GM18870 (cell line): ENCODE results near the gene EBF3.

Experiments
- ATAC-seq: cut with Tn5 transposase; IDR thresholded peaks from one replicate; pipeline ENCODE4 v1.9.1; 2021; ENCODE audit warnings: moderate library complexity; ENCODE audit not compliant: unreplicated experiment

EBF3 gene

DNA sequence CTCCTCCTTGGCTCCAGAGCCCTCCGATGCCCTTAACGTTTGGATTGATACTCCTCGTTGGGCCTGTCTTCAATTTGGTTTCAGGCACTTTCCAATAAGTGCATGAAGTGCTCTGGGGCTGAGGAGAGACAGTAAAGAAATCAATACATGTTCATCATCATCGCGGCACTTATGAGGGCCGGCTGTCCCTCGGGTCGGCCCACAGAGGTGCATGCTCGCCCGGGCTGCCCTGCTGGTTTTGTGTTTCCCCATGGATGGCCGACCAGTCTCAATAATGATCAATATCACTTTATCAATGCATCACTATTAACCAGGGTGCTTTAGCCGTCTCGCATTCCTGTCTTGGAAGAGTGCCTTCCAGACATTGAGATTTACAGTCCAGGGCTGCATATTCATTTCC, 154.2 kb downstream of the EBF3 start:
- ATAC-seq: no peak

DNA sequence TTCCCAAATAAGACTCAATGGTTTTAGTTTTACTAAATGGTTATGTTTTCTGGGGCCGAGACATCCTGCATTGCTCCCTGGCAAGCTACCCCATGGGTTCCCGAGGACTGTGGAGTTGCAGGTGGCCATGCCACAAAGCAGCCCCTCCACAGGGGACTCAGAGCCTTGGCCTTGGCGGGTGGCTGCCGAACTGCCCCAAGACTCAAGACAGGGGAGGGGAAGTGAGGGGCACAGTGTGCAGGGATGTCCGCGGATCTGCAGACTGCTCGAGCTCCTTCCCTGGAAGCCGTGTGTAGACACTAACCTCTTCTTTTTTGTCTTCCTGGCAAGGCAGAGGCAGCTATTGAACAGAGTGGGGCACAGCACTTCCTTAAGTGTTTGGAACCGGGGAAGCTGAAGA, 154.6 kb downstream of the EBF3 start:
- no peak for ATAC-seq

DNA sequence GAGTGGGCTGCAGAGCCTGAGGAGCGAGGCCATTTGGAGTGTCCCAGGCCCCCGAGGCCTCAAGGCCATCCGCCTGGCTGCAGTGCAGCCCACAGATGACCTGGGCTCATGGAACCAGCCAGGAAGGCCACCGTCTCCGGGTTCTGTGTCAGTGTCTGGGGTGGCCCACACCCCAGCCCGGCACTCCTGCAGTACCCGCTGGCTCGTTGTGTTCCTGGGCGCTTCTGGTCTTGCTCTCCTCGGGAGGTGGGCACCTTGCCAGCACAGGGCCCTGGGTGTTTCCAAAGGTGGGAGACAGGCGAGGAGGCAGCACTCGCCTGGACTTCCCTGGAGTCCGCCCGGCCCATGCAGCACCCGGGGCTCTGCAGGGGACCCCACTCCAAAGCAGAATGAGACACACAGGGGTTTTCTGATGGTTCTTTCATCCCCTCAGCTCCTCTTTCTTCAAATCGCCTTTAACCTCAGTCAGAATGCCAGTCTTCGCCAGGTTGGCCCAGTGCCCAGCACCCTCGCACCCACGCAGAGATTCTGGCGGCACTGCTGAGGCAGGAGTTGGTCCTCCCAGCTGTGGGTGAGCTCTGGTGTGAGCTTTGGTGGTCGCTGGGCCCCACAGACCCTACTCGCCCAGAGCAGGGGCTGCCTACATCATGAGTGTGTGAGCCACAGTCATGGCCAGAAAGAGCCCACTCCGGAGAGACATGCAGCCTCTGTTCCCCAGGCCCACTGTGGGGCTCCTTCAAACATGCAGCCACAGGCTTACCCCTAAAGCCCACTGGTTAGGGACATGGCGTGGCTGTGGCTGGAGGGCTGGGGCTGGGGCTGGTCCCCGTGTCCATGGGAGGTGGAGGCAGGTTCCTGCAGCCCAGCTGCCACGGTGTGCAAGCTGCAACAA, 155.7 kb downstream of the EBF3 start:
- ATAC-seq: no peak

DNA sequence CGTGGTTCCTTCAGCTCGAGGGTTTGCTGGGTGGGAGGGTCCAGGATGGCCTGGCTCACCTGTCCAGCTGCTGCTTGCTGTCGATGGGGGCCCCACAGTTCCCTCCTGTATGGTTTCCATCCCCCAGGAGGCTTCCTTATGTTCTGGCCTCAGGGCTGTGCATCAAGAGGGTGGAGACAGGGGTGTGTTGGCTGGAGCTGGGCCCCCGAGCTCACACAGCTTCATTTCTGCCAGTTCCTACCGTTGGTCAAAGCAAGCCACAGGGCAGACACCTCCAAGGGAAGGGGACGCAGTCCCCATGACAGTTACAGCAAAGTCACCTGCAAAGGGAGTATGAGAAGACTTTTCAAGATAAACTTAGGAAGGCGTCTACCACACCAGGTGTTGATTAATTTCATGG, 156.9 kb downstream of the EBF3 start:
- no peak for ATAC-seq

DNA sequence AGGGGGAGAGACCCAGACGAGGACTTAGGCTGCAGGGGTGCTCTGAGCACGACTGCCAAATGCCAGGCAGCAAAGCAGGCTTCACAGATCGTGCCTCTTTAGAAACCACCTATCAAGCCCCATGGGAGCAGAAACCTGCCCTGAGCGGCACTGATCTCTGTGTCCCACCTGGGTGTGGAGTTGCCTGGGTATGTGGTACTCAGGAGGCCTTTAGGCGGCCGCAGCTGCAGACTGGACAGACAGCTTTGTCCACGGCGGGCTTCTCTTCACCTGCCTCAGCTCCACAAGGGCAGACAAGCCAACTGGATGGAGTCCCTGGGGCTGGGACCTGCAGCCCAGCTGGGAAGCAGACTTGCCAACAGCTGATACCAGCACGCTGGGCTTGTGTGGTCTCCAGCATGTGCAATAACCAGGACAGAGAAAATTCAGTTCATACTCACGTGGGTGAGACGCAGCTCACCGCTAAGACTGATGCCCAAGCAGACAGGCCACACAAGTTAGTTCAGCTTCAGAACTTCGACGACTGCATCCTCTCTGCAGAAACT, 163.2 kb downstream of the EBF3 start:
- no peak for ATAC-seq

DNA sequence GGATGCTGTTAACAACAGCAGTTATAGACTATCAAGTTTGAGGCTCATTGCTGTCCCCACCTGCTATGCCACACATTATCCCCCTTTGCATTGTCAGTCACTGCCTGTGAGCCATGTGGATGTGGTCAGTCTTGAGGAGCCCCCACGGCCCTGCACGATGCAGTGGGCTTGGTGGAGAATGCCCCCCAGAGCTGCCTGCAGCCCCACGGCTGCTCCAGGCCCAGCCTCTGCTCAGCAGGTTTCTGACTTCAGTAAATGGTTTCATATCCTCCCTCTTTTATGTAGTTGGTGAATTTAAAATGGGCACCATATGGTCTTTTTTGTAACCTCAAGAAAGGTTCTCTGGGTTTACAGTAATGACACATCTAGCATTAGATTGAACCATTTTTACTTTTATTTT, 164.1 kb downstream of the EBF3 start:
- no peak for ATAC-seq

DNA sequence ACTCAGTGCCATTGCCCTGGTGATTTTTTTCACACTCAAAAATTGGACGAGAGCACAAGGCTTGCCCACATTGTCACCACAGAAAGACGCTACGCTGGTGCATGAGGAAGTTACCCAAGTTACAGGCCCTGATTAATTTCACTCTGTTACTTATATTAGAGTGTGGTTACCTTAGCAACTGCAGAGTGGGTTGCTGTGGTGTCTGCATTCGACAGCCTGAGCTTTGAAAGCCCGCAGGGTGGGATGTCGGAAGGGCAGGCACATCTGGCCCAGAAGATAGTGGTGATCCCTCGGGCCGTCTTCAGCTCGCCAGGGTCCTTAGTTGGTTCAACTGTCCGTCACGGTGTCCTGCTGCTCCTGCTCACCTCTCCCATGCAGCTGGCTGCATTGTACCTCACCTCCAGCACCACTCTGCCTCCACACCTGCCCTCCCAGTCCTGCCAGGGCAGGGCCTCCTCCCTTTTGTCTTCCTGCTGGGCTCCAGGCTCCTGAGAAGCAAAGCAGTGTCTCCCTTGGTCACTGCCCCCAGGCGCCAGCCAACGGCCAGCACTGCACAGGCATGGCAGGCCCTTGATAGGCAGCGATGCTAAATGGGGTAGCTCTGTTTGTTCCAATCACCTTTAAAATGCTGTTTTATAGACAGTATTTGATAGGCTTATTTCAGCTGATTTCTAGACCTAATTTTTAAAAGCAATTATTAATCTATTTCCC, 167.2 kb downstream of the EBF3 start:
- no peak for ATAC-seq

DNA sequence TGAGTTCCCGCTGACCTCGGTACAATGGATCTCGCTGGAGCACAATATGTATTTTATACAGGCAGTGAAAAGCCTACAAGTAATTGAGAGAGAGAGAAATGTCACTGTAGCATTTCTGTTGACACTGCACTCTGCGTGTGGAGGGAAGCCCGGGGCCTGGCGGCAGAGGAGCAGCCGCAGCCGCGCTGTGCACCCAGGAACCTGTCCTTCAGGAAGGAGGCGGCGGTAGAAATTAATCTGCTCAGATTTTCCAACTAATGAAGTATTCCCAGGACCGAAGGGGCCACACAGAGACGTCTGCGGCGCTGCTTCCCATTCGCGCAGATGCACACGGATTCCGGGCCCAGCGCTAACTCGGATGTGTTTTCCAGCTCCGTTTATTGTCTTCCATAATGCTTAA, 170.1 kb downstream of the EBF3 start:
- no peak for ATAC-seq

DNA sequence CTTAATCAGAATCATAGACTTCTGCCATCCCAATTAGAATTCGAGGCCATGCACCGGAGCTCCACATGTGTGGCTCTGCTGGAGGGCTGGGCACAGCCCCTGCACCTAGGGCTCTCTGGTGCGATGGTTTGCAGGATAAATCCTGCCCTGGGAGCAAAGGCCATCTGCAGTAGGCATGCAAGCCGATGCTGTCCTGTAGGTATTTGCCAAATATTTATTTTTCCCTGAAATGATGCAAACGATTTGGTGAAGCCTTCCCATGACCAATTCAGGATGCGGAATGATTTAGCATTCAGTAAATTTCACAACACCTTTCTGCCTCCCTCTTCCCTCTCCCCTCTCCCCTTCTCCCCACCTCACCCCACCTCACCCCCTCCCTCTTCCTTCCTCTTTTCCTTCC, 170.6 kb downstream of the EBF3 start:
- no peak for ATAC-seq

DNA sequence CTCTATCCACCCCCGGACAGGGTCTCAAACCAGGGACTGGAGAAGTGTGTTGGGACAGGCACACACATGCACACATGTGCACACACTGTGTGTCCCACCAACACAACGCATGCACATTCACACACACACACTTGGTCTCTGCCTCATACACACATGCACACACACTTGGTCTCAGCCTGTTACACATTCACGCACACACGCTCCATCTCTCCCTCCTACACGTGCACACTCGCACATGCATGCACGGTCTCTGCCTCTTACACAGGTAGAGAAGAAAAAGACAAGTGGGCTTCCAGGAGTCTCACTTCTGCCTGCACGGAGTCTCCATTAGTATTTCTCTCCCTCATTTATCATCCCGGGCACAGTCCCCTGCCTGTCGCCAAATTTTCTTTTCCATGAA, 171.2 kb downstream of the EBF3 start:
- ATAC-seq: no peak

DNA sequence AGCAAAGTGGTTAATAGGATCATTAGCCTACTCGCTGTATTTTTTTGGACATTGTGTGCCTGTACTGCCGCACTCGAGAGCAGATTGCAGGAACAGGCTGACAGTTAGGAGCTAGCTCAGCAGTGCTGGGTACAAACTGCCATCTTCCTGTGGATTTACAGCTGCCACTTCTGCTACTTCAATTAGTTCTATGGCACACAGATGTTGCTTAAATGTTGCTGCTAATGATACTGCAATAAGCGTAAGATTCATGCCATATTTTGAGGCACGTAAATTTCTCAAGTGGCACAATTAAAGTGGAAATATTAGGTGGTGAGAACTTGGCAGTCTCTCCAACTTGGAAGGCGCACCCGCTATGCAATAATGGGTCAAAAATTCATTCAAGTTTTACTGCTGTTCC, 171.9 kb downstream of the EBF3 start:
- ATAC-seq: no peak

DNA sequence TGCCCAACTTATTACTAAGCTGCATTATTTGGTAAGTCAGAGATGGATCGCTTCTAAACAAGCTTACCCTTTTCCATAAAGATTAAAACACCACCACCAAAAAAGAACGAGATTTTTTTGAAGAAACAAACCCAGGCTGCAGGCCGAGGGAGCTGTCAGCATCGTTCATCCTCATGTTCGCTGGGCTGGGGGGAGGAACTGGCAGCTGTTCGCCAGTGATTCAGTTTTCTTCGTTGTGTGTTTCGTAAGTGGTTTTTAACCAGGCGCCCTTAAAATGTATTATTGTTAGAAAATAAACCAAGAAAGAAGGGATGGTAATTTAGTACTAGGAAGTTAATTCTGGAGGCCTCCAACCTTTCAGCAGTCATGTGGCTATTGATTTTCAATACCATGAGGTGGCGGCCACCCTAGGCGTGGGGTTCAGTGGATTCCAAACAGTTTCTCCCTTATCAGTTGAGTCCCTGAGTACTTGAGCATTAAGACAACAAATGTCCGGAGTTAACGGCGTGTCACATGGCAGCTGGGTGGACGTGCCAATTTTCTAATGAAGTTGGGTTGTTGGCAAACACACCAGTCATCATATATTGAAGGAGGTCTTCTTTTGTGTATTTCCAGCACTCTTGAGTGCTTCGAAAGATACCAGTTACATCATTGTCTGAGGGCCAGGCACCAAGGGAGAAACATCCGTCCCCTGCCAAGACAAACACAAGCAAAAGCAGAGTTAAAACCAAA, 173.2 kb downstream of the EBF3 start:
- ATAC-seq: no peak

DNA sequence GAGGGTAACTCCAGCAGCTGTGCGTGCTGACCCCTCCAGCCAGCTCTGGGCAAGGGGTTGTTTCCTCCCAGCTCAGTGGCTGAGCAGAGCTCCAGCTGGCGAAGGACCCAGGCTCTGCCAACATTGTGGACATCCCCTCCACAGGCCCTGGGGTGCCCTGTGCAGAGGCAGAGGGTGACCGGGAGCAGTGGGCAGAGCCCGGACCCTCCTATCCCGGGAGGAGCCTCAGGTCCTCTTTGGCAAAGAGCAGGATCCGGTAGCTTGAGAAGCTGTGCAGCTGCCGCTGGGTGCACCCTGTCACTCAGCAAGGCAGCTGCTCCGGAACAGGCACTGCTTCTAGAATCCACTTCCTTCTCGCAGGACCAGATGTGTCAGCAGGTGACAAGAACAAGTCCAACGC, 175.9 kb downstream of the EBF3 start:
- no peak for ATAC-seq

DNA sequence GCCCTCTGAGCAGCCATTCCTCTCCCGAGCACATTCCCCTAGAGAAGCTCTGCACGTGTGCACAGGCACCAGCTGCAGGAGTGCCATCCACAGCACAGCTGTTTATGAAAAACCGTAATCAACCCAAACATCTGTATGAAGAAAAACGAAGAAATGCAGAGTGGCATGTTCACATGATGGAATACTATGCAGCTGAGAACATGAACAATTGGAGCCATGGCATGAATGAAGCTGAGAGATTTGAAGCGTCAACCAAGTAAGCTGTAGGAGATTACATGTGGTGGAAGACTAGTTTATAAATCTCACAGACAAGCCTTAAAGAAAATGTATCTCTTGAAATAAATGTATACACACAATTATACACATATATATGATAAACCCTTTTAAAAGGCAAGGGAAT, 176.5 kb downstream of the EBF3 start:
- no peak for ATAC-seq

DNA sequence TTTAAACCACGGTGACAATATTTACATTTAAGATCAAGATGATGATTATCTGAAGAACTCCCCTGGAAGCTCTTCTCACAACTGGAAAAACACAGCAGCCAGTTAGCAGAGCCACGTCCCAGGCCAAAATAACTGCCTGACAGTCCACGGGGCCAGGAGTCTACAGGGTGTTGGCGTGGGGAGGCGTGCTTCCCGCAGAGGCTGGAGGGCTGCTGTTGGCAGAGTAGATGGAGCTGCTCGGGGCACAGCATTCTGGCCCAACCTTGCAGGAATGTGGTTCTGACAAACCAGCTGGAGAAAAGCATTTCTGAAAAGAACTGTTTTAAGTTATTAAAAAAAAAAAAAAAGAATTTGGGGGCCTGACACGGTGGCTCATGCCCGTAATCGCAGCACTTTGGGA, 177.9 kb downstream of the EBF3 start:
- no peak for ATAC-seq

DNA sequence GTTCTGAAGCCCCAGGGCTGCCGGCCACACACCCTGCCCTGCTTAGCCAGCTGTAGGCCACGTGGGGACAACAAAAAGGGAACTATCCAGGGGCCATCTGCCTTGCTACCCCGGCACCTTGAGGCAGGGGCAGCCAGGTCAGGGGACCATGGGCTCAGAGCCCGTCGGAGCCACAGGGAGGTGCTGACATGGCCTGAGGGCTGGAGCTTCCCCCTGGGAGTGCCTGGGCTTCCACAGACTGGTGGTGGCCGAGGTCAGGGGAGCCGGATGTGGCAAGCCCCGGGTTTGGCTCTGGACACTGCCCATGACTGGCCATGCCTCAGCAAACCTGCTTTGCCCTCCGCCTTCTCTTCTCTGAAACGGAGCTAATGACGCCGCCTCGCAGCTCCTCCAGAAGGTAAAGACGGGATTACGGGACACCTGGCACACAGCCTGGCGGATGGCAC, 178.5 kb downstream of the EBF3 start:
- no peak for ATAC-seq
